GM23248 (cell line): ENCODE measurements around the gene KIAA1671. TPM values are rescaled to one million over a fixed set of nuclear protein-coding genes. Genes with fewer than 3 reads are reported as not detected.

Source experiments
- DNase-seq: peaks from one replicate; pipeline ENCODE4 v3.0.0-alpha.2; 2015
- H2AFZ ChIP-seq: fragments of 200-600 bp; sonication (generic); 2 replicates; pipeline ENCODE4 v1.6.1; 2016; ENCODE audit warnings: antibody characterized with exemption
- H3F3A ChIP-seq: fragments of 200-600 bp; sonication (generic); 2 replicates; pipeline ENCODE4 v1.6.1; 2016; ENCODE audit warnings: mild to moderate bottlenecking, antibody characterized with exemption, mixed run types; ENCODE audit not compliant: insufficient read depth
- H3K27ac ChIP-seq: fragments of 200-600 bp; sonication (generic); 2 replicates; pipeline ENCODE4 v1.5.1; 2016; ENCODE audit warnings: mild to moderate bottlenecking
- H3K27me3 ChIP-seq: fragments of 200-600 bp; sonication (generic); replicated peaks from 2 replicates; pipeline ENCODE4 v1.6.1; 2016; ENCODE audit warnings: mild to moderate bottlenecking; ENCODE audit not compliant: insufficient read depth
- H3K36me3 ChIP-seq: fragments of 200-600 bp; sonication (generic); 2 replicates; pipeline ENCODE4 v1.6.1; 2016; ENCODE audit warnings: low read depth, mild to moderate bottlenecking
- H3K4me1 ChIP-seq: fragments of 200-600 bp; sonication (generic); 2 replicates; pipeline ENCODE4 v1.6.1; 2016; ENCODE audit warnings: mild to moderate bottlenecking; ENCODE audit not compliant: insufficient read depth
- H3K4me2 ChIP-seq: fragments of 200-600 bp; sonication (generic); one replicate; pipeline ENCODE4 v1.6.1; 2016; ENCODE audit warnings: mild to moderate bottlenecking; ENCODE audit not compliant: unreplicated experiment
- H3K4me3 ChIP-seq: fragments of 200-600 bp; sonication (generic); 2 replicates; pipeline ENCODE4 v1.5.1; 2016; ENCODE audit warnings: mild to moderate bottlenecking
- H3K79me2 ChIP-seq: fragments of 200-600 bp; sonication (generic); 2 replicates; pipeline ENCODE4 v1.6.1; 2016; ENCODE audit warnings: mild to moderate bottlenecking; ENCODE audit not compliant: insufficient read depth
- H3K9ac ChIP-seq: fragments of 200-600 bp; sonication (generic); 2 replicates; pipeline ENCODE4 v1.6.1; 2016; ENCODE audit warnings: mild to moderate bottlenecking
- H3K9me2 ChIP-seq: fragments of 200-600 bp; sonication (generic); 2 replicates; pipeline ENCODE4 v1.6.1; 2016; ENCODE audit warnings: mixed run types, mild to moderate bottlenecking, moderate library complexity; ENCODE audit not compliant: insufficient read depth
- H3K9me3 ChIP-seq: fragments of 200-600 bp; sonication (generic); one replicate; pipeline ENCODE4 v1.6.1; 2017; ENCODE audit warnings: low read depth
- H4K20me1 ChIP-seq: fragments of 200-600 bp; sonication (generic); 2 replicates; pipeline ENCODE4 v1.6.0; 2016; ENCODE audit not compliant: insufficient read depth
- EZH2 ChIP-seq: fragments of 200-600 bp; sonication (generic); IDR thresholded peaks from 2 replicates; pipeline ENCODE4 v1.6.1; 2018; ENCODE audit warnings: antibody characterized with exemption, mild to moderate bottlenecking; ENCODE audit not compliant: insufficient read depth, poor library complexity, severe bottlenecking
- EZH2phosphoT487 ChIP-seq: fragments of 200-600 bp; sonication (generic); IDR thresholded peaks from 2 replicates; pipeline ENCODE4 v1.6.1; 2018; ENCODE audit warnings: antibody characterized with exemption, moderate library complexity, mild to moderate bottlenecking, low read depth; ENCODE audit not compliant: insufficient read depth
- WGBS, 2 experiments: methylation state at CpG; one replicate each; pipeline ENCODE4 v1.1.6; 2015 to 2017; ENCODE audit warnings: low lambda C conversion rate in 2 of 2, low coverage in 1 of 2; ENCODE audit errors: missing lambda C conversion rate in 2 of 2; 5-methylcytosine and 5-hydroxymethylcytosine counted together
- in situ Hi-C: fragments of 300-500 bp; cut with MboI; formaldehyde crosslinking; loops from 2 replicates; pipeline ENCODE4 v1.15.0; 2020
- polyA plus RNA-seq: library from polyadenylated mRNA; unstranded; fragments of >200 nt; fragmentation: Nextera tagmentation; extraction: Ambion mirVana; gene quantifications from 2 replicates; pipeline ENCODE4 v1.2.1, GENCODE V29; 2016
- total RNA-seq: library from RNA; depleted of rRNA; stranded (reverse); fragments of >200 nt; shearing (Covaris generic); gene quantifications from 2 replicates; pipeline ENCODE4 v1.2.3, GENCODE V29; 2014

The KIAA1671 gene
- total and polyA plus RNA-seq, 2 experiments from 2014 or later = 0.25 to 0.76 TPM

- H3K27ac ChIP-seq = no peak overlapping the region
- H3K9ac ChIP-seq = no peak overlapping the region
- H3K4me1 ChIP-seq = no peaks in the 10 kb centered on the region
- no peaks in the 10 kb centered on the region for H3K9me2 ChIP-seq
- no peak for TF ChIP-seq EZH2phosphoT487
- TF ChIP-seq EZH2 = no peak
- H4K20me1 ChIP-seq = no peaks in the 10 kb centered on the region
- no peak overlapping the region for H3K4me2 ChIP-seq
- H3F3A ChIP-seq = no peaks in the 10 kb centered on the region
- no peak overlapping the region for H2AFZ ChIP-seq
- no peaks in the 10 kb centered on the region for H3K36me3 ChIP-seq
- H3K4me3 ChIP-seq = no peak overlapping the region
- no peaks in the 10 kb centered on the region for H3K79me2 ChIP-seq
- H3K27me3 ChIP-seq = peaks cover 8% of the 10 kb centered on the region; the same call in 1 of the 2 replicates
- H3K9me3 ChIP-seq = no peaks in the 10 kb centered on the region
- DNase-seq = no peak
- 44 to 46% methylated on average over 7 of the region's 7 CpGs for WGBS, 2 experiments
- in situ Hi-C loops = no loop called here
Observed at GRCh38 chr22:25095869-25096268, 143.4 kb downstream of the KIAA1671 start.

GRCh38 chr22:25096638-25097405 is 144.3 kb downstream of the KIAA1671 start:
- no peaks in the 10 kb centered on the region for H3F3A ChIP-seq
- H3K9me3 ChIP-seq = no peaks in the 10 kb centered on the region
- TF ChIP-seq EZH2phosphoT487 = no peak
- TF ChIP-seq EZH2 = no peak
- H3K27ac ChIP-seq = no peak overlapping the region
- no peak overlapping the region for H3K4me2 ChIP-seq
- H4K20me1 ChIP-seq = no peaks in the 10 kb centered on the region
- no peaks in the 10 kb centered on the region for H3K36me3 ChIP-seq
- H3K79me2 ChIP-seq = no peaks in the 10 kb centered on the region
- WGBS, 2 experiments = 52 to 58% methylated on average over 17 of the region's 17 CpGs
- peaks cover 6% of the 10 kb centered on the region; the same call in 1 of the 2 replicates for H3K27me3 ChIP-seq
- H3K4me3 ChIP-seq = no peak overlapping the region
- no peak for DNase-seq
- no peak overlapping the region for H2AFZ ChIP-seq
- no peak overlapping the region for H3K9ac ChIP-seq
- no peaks in the 10 kb centered on the region for H3K9me2 ChIP-seq
- in situ Hi-C loops = no loop called here
- no peaks in the 10 kb centered on the region for H3K4me1 ChIP-seq

GRCh38 chr22:25098445-25099081 is 146.0 kb downstream of the KIAA1671 start:
- no peak overlapping the region for H3K27ac ChIP-seq
- no peak overlapping the region for H3K9ac ChIP-seq
- no peaks in the 10 kb centered on the region for H3K79me2 ChIP-seq
- no peak overlapping the region for H3K4me2 ChIP-seq
- H3F3A ChIP-seq = no peaks in the 10 kb centered on the region
- H2AFZ ChIP-seq = no peak overlapping the region
- in situ Hi-C loops = no loop called here
- no peaks in the 10 kb centered on the region for H3K9me3 ChIP-seq
- H4K20me1 ChIP-seq = no peaks in the 10 kb centered on the region
- H3K27me3 ChIP-seq = no peaks in the 10 kb centered on the region
- DNase-seq = no peak
- WGBS, 2 experiments = 56 to 65% methylated on average over 8 to 9 of the region's 9 CpGs
- TF ChIP-seq EZH2 (no peak), EZH2phosphoT487 (no peak)
- H3K36me3 ChIP-seq = no peaks in the 10 kb centered on the region
- no peaks in the 10 kb centered on the region for H3K4me1 ChIP-seq
- no peak overlapping the region for H3K4me3 ChIP-seq
- no peaks in the 10 kb centered on the region for H3K9me2 ChIP-seq

DNA sequence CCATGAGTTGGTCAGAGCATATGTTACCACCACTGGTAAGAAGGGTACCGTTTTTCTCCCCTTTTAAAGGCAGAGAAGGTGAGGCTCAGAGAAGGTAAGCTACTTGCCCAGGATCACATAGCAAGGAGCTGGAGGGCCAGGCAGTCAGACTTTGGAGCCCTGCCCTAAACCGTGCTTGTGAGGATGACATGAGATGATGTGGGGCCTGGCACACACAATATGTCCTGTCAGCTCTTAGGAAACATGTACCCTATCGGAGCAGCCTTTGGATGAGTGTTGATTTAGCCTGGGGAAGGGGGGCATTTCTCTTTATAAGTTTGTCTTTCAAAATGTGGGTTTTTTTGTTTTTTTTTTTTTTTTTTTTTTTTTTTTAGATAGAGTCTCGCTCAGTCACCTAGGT is 146.7 kb downstream of the KIAA1671 start:
- in situ Hi-C loops = no loop called here
- 30 to 39% methylated on average over 4 of the region's 4 CpGs for WGBS, 2 experiments

More for the DNA sequence above, 146.7 kb downstream of the KIAA1671 start:
- H3K36me3 ChIP-seq = no peaks in the 10 kb centered on the region
- H3K27me3 ChIP-seq = no peaks in the 10 kb centered on the region
- no peak overlapping the region for H3K4me2 ChIP-seq
- no peak overlapping the region for H2AFZ ChIP-seq
- no peaks in the 10 kb centered on the region for H4K20me1 ChIP-seq
- no peak for DNase-seq
- TF ChIP-seq EZH2phosphoT487 (no peak), EZH2 (no peak)
- H3K79me2 ChIP-seq = no peaks in the 10 kb centered on the region
- H3K9me2 ChIP-seq = no peaks in the 10 kb centered on the region
- H3K9me3 ChIP-seq = no peaks in the 10 kb centered on the region
- no peak overlapping the region for H3K9ac ChIP-seq
- H3K4me1 ChIP-seq = no peaks in the 10 kb centered on the region
- H3K4me3 ChIP-seq = no peak overlapping the region
- H3F3A ChIP-seq = no peaks in the 10 kb centered on the region
- no peak overlapping the region for H3K27ac ChIP-seq
